WERI-Rb-1 (cell line): Measurements from ENCODE around the gene CEBPA.

Experiments used
- DNase-seq: peaks from one replicate; pipeline ENCODE4 v3.0.0-alpha.2; 2020
- H3K27ac ChIP-seq: fragments of 250-450 bp; sonication (Bioruptor Pico); 2 replicates; pipeline ENCODE4 v1.5.1; 2020; ENCODE audit warnings: mild to moderate bottlenecking, moderate library complexity
- H3K27me3 ChIP-seq: fragments of 250-450 bp; sonication (Bioruptor Pico); 2 replicates; pipeline ENCODE4 v1.5.1; 2021; ENCODE audit warnings: mild to moderate bottlenecking, low read depth, moderate library complexity; ENCODE audit not compliant: insufficient read depth, severe bottlenecking
- H3K36me3 ChIP-seq: fragments of 250-450 bp; sonication (Bioruptor Pico); 2 replicates; pipeline ENCODE4 v1.5.1; 2020; ENCODE audit warnings: mild to moderate bottlenecking, moderate library complexity
- H3K4me3 ChIP-seq: 2 replicates; pipeline ENCODE4 v1.5.1; 2011; ENCODE audit warnings: low read depth, mild to moderate bottlenecking, control low read depth, low read length
- H3K9me3 ChIP-seq: fragments of 250-450 bp; sonication (Bioruptor Pico); 2 replicates; pipeline ENCODE4 v1.5.1; 2021; ENCODE audit warnings: mild to moderate bottlenecking, moderate library complexity; ENCODE audit not compliant: severe bottlenecking
- CTCF ChIP-seq: IDR thresholded peaks from 2 replicates; pipeline ENCODE4 v1.5.1; 2011; ENCODE audit warnings: low read depth, mild to moderate bottlenecking, control low read depth, inconsistent platforms, low read length

Gene CEBPA

GRCh38 chr19:33332248-33332647 is 29.9 kb upstream of the CEBPA start:
- no peaks in the 10 kb centered on the region for H3K36me3 ChIP-seq
- no peaks in the 10 kb centered on the region for H3K27me3 ChIP-seq
- no peak for TF ChIP-seq CTCF
- H3K27ac ChIP-seq, result no peak overlapping the region
- DNase-seq, result no peak
- H3K9me3 ChIP-seq, result no peaks in the 10 kb centered on the region
- no peak overlapping the region for H3K4me3 ChIP-seq

- Histone ChIP-seq H3K4me3 (no peak overlapping the region), H3K27me3 (no peaks in the 10 kb centered on the region), H3K27ac (no peak overlapping the region), H3K9me3 (no peaks in the 10 kb centered on the region), H3K36me3 (no peaks in the 10 kb centered on the region)
- no peak for DNase-seq
- no peak for TF ChIP-seq CTCF
Observed at GRCh38 chr19:33329736-33330135, 27.4 kb upstream of the CEBPA start.

- no peaks in the 10 kb centered on the region for H3K9me3 ChIP-seq
- no peak for TF ChIP-seq CTCF
- H3K27me3 ChIP-seq, result no peaks in the 10 kb centered on the region
- no peaks in the 10 kb centered on the region for H3K36me3 ChIP-seq
- DNase-seq, result no peak
- H3K27ac ChIP-seq, result no peak overlapping the region
- H3K4me3 ChIP-seq, result no peak overlapping the region
Observed at GRCh38 chr19:33329060-33329459, 26.7 kb upstream of the CEBPA start.

GRCh38 chr19:33325920-33326319 is 23.6 kb upstream of the CEBPA start:
- no peaks in the 10 kb centered on the region for H3K27me3 ChIP-seq
- no peaks in the 10 kb centered on the region for H3K36me3 ChIP-seq
- DNase-seq, result no peak
- H3K9me3 ChIP-seq, result peaks cover 6% of the 10 kb centered on the region
- H3K4me3 ChIP-seq, result no peak overlapping the region
- no peak overlapping the region for H3K27ac ChIP-seq
- TF ChIP-seq CTCF, result no peak

GRCh38 chr19:33324628-33325027 is 22.3 kb upstream of the CEBPA start:
- TF ChIP-seq CTCF, result no peak
- no peak for DNase-seq
- H3K4me3 ChIP-seq, result no peak overlapping the region
- no peak overlapping the region for H3K27ac ChIP-seq
- peaks cover 6% of the 10 kb centered on the region for H3K9me3 ChIP-seq
- no peaks in the 10 kb centered on the region for H3K36me3 ChIP-seq
- H3K27me3 ChIP-seq, result no peaks in the 10 kb centered on the region

- no peak overlapping the region for H3K4me3 ChIP-seq
- TF ChIP-seq CTCF, result no peak
- H3K9me3 ChIP-seq, result peaks cover 6% of the 10 kb centered on the region
- H3K27me3 ChIP-seq, result no peaks in the 10 kb centered on the region
- H3K27ac ChIP-seq, result no peak overlapping the region
- no peaks in the 10 kb centered on the region for H3K36me3 ChIP-seq
- no peak for DNase-seq
Observed at GRCh38 chr19:33323093-33323820, 20.9 kb upstream of the CEBPA start.
